ENCODE results near the gene TAF11. TPM values are rescaled to one million over a fixed set of nuclear protein-coding genes. Genes with fewer than 3 reads are reported as not detected.
"Not testable (repeated sequence)": the region's sequence is repeated elsewhere in the genome, so short reads cannot be mapped to it uniquely, and the experiment has no call there.

Gene TAF11, protein sequence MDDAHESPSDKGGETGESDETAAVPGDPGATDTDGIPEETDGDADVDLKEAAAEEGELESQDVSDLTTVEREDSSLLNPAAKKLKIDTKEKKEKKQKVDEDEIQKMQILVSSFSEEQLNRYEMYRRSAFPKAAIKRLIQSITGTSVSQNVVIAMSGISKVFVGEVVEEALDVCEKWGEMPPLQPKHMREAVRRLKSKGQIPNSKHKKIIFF
- polyA plus RNA-seq (ENCODE audit: insufficient read length in 3 of 3) = 10 to 100 TPM; 46.6 to 55.3 (median 49.9) TPM
- long read RNA-seq, donor 1, transcript TAF11-201 (5 exons, 1,580 nt) = major isoform, 8 of 15 reads
- long read RNA-seq, donor 1, partial matches to known transcripts = 7 of 15 reads
- long read RNA-seq, donor 1, other reads (novel, unspliced or antisense) = 0 of 15 reads
- long read RNA-seq, donor 2, transcript TAF11-201 (5 exons, 1,580 nt) = major isoform, 9 of 19 reads
- long read RNA-seq, donor 2, partial matches to known transcripts = 8 of 19 reads
- long read RNA-seq, donor 2, other reads (novel, unspliced or antisense) = 0 of 19 reads
- long read RNA-seq, donor 3, transcript TAF11-201 (5 exons, 1,580 nt) = major isoform, 11 of 27 reads
- long read RNA-seq, donor 3, partial matches to known transcripts = 15 of 27 reads
- long read RNA-seq, donor 3, other reads (novel, unspliced or antisense) = 0 of 27 reads
- long read RNA-seq, donor 4, transcript TAF11-201 (5 exons, 1,580 nt) = major isoform, 14 of 15 reads
- long read RNA-seq, donor 4, partial matches to known transcripts = 0 of 15 reads
- long read RNA-seq, donor 4, other reads (novel, unspliced or antisense) = 0 of 15 reads
- long read RNA-seq, donor 5 = 0 reads
- long read RNA-seq, donor 6, transcript TAF11-201 (5 exons, 1,580 nt) = major isoform, 5 of 18 reads
- long read RNA-seq, donor 6, partial matches to known transcripts = 13 of 18 reads
- long read RNA-seq, donor 6, other reads (novel, unspliced or antisense) = 0 of 18 reads
- long read RNA-seq, donor 7, transcript TAF11-201 (5 exons, 1,580 nt) = major isoform, 10 of 21 reads
- long read RNA-seq, donor 7, partial matches to known transcripts = 10 of 21 reads
- long read RNA-seq, donor 7, other reads (novel, unspliced or antisense) = 0 of 21 reads
- long read RNA-seq, donor 8 = 0 reads
- long read RNA-seq, donor 9, transcript TAF11-201 (5 exons, 1,580 nt) = major isoform, 6 of 7 reads
- long read RNA-seq, donor 9, partial matches to known transcripts = 0 of 7 reads
- long read RNA-seq, donor 9, other reads (novel, unspliced or antisense) = 0 of 7 reads
- long read RNA-seq, donor 10, transcript TAF11-201 (5 exons, 1,580 nt) = major isoform, 16 of 25 reads
- long read RNA-seq, donor 10, partial matches to known transcripts = 9 of 25 reads
- long read RNA-seq, donor 10, other reads (novel, unspliced or antisense) = 0 of 25 reads
- long read RNA-seq, donor 11, transcript TAF11-201 (5 exons, 1,580 nt) = major isoform, 14 of 15 reads
- long read RNA-seq, donor 11, partial matches to known transcripts = 0 of 15 reads
- long read RNA-seq, donor 11, other reads (novel, unspliced or antisense) = 0 of 15 reads
- long read RNA-seq, donor 12, transcript TAF11-201 (5 exons, 1,580 nt) = major isoform, 5 of 5 reads
- long read RNA-seq, donor 12, partial matches to known transcripts = 0 of 5 reads
- long read RNA-seq, donor 12, other reads (novel, unspliced or antisense) = 0 of 5 reads
- long read RNA-seq, donor 13 = 0 reads
- long read RNA-seq, donor 14, transcript TAF11-201 (5 exons, 1,580 nt) = major isoform, 14 of 21 reads
- long read RNA-seq, donor 14, partial matches to known transcripts = 7 of 21 reads
- long read RNA-seq, donor 14, other reads (novel, unspliced or antisense) = 0 of 21 reads
- long read RNA-seq, donor 15, transcript TAF11-201 (5 exons, 1,580 nt) = major isoform, 5 of 10 reads
- long read RNA-seq, donor 15, partial matches to known transcripts = 5 of 10 reads
- long read RNA-seq, donor 15, other reads (novel, unspliced or antisense) = 0 of 10 reads
- long read RNA-seq, donor 16, transcript TAF11-201 (5 exons, 1,580 nt) = major isoform, 24 of 38 reads
- long read RNA-seq, donor 16, partial matches to known transcripts = 14 of 38 reads
- long read RNA-seq, donor 16, other reads (novel, unspliced or antisense) = 0 of 38 reads

DNA sequence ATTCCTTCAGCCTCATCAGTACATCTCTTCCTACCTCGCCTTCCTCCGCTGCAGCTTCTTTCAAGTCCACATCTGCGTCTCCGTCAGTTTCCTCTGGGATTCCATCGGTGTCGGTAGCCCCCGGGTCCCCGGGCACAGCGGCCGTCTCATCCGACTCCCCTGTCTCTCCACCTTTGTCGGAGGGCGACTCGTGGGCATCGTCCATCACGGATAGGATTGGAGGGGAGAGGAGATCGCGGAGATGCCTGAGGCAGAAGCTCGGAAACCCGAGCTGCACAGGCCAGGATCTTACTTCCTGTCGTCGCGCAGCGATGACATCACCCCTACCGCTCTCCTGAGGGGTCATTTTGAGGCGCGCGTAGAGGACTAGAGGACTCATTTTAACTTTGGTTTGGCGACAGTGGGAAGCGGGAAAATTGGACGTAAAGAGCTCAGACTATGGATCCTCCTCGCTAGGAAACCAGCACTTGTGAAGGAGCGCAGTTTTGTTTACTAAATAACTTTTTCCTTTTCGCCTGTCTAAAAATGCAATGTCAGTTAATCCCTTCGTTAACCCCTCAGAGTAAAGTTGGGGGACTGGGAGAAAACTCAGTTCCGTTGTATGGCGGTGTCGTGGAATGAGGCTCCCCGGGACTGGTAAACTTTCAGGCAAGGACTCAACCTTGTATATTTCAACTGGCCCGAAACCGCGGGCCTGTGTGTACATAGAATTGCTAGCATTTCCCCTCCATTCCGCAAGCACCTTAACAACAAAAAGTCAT is at the start of gene TAF11:
Gene TAF11, minus strand, starts transcription at position 290 of the 761 bp plus-strand sequence. Its CDS starts 85 bp downstream, at position 205.
- peak; percentile 90 to 97 (median 95) for DNase-seq (ENCODE audit: extremely low read depth in 1 of 11, low read depth in 9 of 11, low spot score in 4 of 11)

DNA sequence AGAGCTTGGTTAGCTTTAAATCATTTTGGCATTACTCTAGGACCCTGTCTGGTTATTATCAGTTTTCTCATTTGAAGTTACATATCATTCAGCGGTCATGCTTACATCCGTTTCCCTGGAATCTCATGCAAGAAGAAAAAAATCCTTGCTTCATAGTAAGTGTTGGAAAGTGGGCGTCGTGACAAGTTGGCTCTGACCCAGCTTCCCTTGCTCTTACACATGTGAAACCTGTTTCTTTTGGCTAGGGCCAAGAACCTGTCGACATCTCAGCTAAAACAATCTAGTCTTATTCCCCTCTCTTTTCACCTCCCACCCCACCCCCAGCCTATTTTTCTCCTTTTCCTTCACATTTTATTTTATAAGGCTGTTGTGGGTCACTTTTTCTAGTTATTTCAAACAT is 46.7 kb upstream of the TAF11 start:
- DNase-seq (ENCODE audit: extremely low read depth in 1 of 11, low read depth in 9 of 11, low spot score in 4 of 11) = peak in 7 of 11 donors; percentile 41 to 62 (median 54)

DNA sequence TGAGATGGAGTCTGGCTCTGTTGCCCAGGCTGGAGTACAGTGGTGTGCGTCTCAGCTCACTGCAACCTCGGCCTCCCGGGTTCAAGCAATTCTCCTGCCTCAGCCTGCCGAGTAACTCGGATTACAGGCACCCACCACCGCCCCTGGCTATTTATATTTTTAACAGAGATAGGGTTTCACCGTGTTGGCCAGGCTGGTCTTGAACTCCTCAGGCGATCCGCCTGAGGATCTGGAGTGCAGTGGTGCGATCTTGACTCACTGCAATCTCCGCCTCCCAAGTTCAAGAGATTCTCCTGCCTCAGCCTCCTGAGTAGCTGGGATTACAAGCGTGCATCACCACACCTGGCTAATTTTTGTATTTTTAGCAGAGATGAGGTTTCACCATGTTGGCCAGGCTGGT is 44.4 kb upstream of the TAF11 start:
- DNase-seq (ENCODE audit: extremely low read depth in 1 of 11, low read depth in 9 of 11, low spot score in 4 of 11) = not testable (repeated sequence)

DNA sequence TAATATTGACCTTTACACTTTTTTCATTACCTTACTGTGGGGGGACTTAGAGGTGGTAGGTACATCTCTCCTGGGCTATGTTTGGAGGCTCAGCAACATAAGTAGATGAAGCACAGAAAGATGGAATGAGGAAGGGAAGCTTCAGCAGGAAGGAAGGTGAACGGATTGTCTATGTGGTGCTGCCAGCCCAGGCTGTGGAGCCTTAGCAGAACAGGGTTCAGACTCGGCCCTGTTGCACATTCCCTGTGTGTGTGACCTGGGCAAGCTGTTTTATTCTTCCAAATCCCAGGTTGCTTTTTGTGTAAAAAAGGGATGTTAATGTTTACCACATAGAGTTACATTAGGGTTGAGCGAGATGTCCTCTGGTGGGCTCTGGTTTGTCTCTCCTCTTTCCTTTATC is 42.4 kb upstream of the TAF11 start:
- no peak for DNase-seq (ENCODE audit: extremely low read depth in 1 of 11, low read depth in 9 of 11, low spot score in 4 of 11)

DNA sequence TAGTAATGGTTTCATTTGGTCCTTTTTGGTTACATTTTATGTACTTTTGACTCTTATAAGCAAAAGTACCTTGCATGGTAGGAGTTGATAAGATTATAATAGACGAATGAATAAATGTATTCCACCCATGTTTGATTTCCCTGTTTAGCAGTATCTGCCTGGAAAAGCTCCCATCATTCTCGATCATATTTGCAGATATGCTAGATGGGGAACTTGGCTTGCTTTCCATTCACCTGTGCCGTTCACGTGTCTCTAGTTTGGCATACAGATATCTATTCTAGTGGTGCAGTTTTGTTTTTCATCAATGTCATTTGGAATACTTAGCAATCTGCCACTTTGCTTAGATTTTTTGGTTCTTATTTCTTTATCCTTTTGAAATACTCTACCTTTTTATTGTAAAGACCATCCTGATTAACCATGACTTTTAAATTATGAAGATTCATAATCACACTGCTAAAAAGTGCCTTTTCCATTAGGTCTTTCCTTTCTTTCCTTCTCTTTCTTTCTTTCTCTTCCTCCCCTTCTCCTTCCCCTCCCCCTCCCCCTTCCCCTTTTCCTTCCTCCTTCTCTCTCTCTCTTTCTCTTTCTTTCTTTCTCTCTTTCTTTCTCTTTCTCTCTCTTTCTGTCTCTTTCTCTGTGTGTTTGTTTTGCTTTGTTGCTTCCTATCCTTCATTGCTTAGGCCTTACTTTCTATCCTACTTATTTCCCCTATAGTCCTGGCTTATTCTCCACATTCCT is 41.6 kb upstream of the TAF11 start:
- no peak for DNase-seq (ENCODE audit: extremely low read depth in 1 of 11, low read depth in 9 of 11, low spot score in 4 of 11)

DNA sequence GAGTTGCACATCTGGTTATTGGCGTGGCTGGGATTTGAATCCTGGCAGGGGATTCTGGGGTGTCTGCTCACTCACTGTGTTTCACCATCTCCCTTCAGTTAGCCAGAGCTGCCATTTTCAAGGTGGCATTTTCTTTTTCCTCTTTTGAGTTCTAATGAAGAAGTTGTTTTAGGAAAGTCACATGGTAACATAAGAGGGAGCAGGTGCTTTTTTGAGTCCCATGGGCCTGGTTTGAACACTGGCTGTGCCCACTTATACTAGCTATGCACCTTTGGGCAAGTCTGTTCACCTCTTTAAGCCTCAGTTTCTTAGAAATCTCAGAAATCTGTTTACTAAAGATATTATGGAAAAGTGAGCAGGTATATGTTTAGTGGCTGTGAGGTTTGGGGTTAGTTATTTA is 40.9 kb upstream of the TAF11 start:
- DNase-seq (ENCODE audit: extremely low read depth in 1 of 11, low read depth in 9 of 11, low spot score in 4 of 11) = no peak

DNA sequence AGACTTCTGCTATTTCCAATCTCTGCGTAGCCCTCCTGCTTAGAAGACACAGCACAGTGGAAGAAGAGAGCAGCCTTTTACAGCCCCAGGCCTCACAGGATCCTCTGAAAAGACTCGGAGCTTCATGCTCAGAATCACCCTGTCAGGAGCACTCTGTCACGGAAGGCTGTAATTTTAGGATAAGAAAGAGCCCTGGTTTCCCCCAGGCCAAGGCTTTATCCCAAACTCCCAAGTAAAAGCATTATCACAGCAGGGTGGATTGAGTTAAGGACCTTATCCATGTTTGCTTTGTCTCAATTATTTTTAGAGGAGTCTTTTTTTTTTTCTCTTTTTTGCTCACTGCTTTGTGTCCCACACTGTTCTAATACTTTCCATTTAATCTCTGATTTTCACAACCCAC is 40.4 kb upstream of the TAF11 start:
- no peak for DNase-seq (ENCODE audit: extremely low read depth in 1 of 11, low read depth in 9 of 11, low spot score in 4 of 11)

DNA sequence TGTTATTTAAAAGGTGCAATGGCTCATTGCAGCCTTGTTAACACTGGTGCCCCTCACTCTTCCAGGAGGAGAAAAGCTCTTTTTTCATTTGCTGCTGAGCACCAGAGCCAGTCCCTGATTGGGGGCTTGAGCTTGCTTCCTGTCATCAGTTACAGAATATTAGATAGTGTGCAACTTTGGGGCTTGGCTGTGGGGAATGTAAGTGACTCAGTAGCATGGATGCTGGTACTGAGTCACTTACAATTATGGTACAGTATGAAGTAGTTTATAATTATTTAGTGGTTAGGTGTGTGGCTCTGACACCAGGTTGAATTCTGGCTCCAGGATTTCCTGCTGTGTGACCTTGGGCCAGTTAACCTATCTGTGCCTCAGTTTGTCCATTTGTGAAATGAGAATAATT is 38.8 kb upstream of the TAF11 start:
- no peak for DNase-seq (ENCODE audit: extremely low read depth in 1 of 11, low read depth in 9 of 11, low spot score in 4 of 11)

DNA sequence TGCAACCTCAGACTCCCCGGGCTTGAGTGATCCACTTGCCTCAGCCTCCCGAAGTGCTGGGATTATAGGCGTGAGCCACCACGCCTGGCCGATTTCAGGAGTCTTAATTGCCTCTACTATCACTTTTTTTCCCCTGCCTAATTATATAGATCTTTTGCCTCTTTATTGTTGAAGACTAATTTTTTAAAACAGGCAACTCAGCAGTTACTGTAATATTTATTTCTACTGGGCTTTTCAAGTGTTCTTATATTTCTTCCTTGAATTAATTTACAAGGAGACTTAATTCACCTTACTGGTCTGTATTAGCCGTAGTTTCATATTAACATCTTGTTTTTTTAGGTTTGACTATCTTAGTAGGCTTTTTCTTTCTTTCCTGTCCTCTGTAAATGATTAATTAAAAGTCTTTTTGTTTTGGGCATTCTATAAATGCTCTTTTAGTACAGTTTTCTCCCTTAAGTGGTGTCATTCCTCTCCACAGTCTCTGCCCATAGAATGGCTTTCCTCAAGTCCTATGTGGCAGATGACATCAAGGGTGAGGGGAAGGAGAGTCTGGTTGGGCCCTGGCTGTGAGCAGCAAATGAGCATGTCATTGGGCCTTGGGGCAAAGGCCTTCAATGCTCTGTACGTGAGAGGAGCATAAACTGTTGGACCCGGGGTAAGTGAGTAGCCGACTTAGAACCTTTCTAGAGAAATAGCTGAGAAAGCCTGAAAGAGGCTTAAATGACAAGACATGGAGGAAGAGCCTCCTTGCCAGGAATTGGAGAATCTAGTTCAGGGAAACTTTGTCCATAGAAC is 37.2 kb upstream of the TAF11 start:
- no peak for DNase-seq (ENCODE audit: extremely low read depth in 1 of 11, low read depth in 9 of 11, low spot score in 4 of 11)

DNA sequence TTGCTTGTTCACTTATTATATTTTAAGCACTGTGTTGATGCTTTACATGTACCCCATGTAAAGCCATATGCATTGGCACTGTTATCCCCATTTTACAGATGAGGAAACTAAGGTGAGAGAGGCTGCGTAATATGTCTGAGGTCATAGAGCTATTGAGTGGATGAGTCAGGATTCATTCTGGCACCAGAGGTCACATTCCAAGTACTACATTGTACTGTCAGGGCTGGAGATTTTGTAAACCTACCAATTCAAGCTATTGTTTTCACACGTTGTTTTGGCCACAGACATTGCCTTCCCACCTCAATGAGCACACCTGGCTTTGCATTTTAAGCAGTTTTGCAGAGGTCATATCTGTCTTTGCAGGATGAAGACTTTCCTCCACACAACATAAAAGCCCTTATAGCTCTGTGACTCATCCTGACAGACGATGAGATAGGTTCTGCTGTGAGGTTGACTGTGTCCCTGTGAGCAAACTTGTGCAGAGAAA is 34.4 kb upstream of the TAF11 start:
- no peak for DNase-seq (ENCODE audit: extremely low read depth in 1 of 11, low read depth in 9 of 11, low spot score in 4 of 11)

DNA sequence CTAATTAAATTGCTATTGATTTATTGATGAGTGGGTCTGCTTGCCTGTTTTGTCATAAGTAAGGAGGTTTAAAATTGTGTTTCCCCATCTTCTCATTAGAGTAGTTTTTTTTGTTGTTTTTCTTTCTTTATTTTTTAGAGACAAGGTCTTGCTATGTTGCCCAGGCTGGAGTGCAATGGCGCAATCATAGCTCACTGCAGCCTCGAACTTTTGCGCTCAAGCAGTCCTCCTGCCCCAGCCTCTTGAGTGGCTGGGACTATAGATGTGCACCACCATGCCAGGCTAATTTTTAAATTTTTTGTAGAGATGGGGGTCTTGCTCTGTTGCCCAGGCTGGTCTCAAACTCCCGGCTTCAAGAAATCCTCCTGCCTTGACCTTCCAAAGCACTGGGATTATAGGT is 32.3 kb upstream of the TAF11 start:
- DNase-seq (ENCODE audit: extremely low read depth in 1 of 11, low read depth in 9 of 11, low spot score in 4 of 11) = no peak

DNA sequence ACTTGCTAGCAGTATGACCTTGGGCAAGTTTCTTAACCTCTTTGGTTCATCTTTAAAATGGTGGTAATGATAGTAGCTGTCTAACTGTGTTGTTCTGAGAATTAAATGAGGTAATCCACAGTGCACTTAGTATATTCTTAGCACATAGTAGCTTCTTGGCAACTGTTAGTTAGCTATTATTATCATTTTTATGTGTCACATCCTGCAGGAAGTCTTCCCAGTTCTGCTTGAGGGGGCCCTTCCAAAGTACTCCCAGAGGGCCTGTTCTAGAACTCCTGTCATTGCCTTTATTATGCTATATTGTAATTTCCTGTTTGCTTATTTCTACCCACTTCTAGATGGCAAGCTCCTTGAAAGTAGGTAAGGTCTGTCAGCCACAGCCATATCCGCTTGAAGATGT is 31.8 kb upstream of the TAF11 start:
- DNase-seq (ENCODE audit: extremely low read depth in 1 of 11, low read depth in 9 of 11, low spot score in 4 of 11) = no peak

DNA sequence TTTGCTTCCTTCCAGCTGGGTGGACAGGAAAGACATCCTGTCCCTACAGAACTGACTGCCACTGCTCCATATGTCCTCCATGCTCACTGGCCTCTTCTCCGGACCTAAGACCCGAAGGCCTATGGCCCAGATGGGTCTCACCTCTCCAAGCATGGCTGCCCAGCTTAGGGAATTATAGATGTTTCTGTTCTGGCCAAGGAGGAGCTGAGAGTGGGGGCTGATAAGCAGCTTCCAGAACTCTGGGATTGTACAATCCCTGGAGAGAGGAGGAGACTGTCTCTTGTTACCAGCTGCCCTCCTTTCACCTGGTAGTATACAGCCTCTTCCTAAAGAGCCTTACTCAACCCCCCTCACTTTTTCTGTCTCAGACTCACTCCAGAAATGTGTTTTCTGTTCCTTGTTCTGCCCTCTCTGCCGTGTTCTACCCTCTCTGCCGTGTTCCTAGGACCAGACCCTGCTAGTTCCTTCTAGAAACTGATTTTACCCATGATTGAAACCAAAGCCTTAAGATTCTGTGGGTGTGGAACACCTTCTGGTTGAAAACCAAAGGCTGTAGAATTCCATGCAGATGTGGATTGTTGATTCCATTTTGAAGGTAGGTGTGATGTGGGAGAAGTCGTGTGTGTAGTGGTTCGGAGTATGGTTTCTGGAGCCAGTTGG is 29.9 kb upstream of the TAF11 start:
- no peak for DNase-seq (ENCODE audit: extremely low read depth in 1 of 11, low read depth in 9 of 11, low spot score in 4 of 11)

DNA sequence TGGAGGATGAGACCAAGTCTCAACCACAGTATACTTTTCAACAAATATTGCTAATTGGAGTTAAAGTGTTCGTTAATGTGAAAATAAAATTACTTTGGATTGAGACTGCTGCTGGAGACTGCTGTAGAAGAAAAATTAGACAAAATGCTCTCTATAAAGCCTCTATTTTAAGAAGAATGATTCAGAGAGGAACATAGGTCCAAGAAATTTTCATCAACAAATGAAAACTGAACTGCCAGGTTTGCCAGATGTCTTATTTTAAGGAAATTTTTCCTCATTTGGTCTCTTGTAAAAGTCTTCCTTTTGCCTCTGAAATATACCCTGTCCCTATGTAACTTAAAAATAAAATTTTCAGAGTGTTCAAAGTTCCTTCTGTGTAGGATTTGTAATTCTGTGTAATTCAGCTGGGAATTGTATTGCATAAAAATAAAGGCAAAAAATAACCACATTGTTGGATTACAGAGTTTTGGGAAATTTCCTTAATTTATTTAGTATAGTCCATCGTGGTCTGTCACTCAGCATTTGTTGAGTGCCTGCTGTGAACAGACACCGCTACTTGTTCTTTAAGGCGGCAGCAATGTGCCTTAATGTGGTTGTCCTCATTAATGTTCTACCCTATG is 28.6 kb upstream of the TAF11 start:
- DNase-seq (ENCODE audit: extremely low read depth in 1 of 11, low read depth in 9 of 11, low spot score in 4 of 11) = no peak
